Measurements from ENCODE around the gene JMJD6.

The JMJD6 gene

GRCh38 chr17:76683011-76683755 lies 43.2 kb downstream of the JMJD6 start:
- peaks cover 4% of the 10 kb centered on the region for H3K36me3 Mint-ChIP-seq (ENCODE audit: insufficient read depth)
- H3K4me3 Mint-ChIP-seq = peak overlapping the region; percentile 59 to 75
- H3K9me3 Mint-ChIP-seq = no peaks in the 10 kb centered on the region
- peak overlapping the region; percentile 18 to 75 for H3K27ac Mint-ChIP-seq
- ATAC-seq (replicated peaks) = no peak
- H3K4me1 Mint-ChIP-seq (ENCODE audit: low read depth in 2 of 2) = peaks cover 21 to 23% of the 10 kb centered on the region in 2 donors
- no peaks in the 10 kb centered on the region for H3K27me3 Mint-ChIP-seq
- DNase-seq = no peak

DNA sequence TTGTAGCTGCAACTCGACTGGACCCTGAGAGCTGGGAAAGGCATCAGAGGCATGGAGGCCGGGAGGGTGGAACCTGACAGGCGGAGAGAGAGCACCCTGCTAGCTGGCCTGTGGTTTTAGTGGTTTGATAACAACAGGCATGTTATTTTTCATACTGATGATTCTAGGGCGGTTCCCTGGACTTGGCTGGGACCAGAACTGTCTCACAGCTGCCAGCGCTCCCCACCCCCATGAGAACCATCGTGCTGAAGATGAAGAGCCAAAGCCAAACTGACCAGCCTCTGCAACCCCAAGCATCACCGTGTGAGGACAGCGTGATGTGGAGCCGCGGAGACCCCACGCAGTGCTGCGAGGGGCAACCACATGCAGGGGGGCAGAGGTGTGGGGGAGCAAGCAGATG lies 44.1 kb downstream of the JMJD6 start:
- Mint-ChIP-seq H3K9me3 (no peaks in the 10 kb centered on the region), H3K4me1 (ENCODE audit: low read depth in 2 of 2) (peaks cover 21 to 23% of the 10 kb centered on the region in 2 donors), H3K27me3 (no peaks in the 10 kb centered on the region), H3K36me3 (ENCODE audit: insufficient read depth) (peaks cover 4% of the 10 kb centered on the region), H3K4me3 (peak overlapping the region; percentile 59 to 75), H3K27ac (peak overlapping the region; percentile 18 to 75)
- no peak for ATAC-seq (replicated peaks)
- no peak for DNase-seq

DNA sequence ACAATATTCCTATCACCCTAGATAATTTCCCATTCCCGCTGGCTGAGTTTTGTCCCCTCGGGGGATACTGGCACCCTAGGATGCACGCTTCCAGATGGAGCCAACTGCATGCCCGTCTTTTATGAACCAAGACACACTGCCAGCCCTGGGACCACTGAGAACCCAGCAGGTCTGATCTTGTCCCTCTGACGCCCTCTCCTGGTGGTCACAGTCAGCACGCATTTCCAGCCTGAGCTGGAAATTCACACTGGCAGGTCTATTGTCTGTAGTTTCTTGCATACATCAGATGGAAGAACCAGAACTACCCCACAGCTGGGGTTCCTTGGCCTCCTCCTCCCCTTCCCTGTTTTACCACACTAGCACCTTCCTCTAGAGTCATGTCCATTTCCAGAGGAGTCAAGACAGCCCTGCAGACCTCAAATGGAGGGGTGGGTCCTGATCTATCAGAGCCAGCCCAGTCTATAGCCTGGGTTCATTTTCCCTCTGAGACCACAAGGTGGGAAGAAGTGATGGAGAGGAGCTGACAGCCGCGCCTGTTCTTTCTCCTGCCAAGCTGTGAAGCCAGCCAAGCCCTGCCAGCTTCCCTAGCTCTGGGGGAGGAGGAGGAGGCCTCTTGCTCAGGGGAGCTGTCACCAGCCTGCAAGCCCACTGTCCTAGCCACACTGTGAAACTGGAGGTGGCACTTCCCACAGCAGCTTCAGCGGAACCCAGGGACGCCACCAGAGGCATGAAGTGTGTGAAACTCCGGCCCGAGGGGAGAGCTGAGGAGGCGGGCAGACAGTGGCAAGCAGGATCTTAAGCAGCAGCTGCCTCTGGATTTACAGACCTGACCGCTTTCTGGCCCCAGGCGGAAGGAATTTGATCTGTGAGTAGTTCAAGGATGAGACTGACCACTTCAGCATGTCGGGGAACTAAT lies 44.9 kb downstream of the JMJD6 start:
- H3K27me3 Mint-ChIP-seq = no peaks in the 10 kb centered on the region
- H3K4me3 Mint-ChIP-seq = peak overlapping the region; percentile 59 to 75
- no peaks in the 10 kb centered on the region for H3K9me3 Mint-ChIP-seq
- peak; percentile 59 for ATAC-seq (replicated peaks)
- peaks cover 21 to 23% of the 10 kb centered on the region in 2 donors for H3K4me1 Mint-ChIP-seq (ENCODE audit: low read depth in 2 of 2)
- H3K27ac Mint-ChIP-seq = peak overlapping the region; percentile 18 to 75
- peaks cover 4% of the 10 kb centered on the region for H3K36me3 Mint-ChIP-seq (ENCODE audit: insufficient read depth)
- peak; percentile 72 to 80 (median 74) for DNase-seq

- Mint-ChIP-seq H3K4me1 (ENCODE audit: low read depth in 2 of 2) (peaks cover 21 to 23% of the 10 kb centered on the region in 2 donors), H3K27me3 (no peaks in the 10 kb centered on the region), H3K27ac (no peak overlapping the region), H3K9me3 (no peaks in the 10 kb centered on the region), H3K4me3 (no peak overlapping the region), H3K36me3 (ENCODE audit: insufficient read depth) (peaks cover 2% of the 10 kb centered on the region)
- DNase-seq (no peak), ATAC-seq (replicated peaks) (no peak)
Measured at GRCh38 chr17:76679239-76679638, 47.2 kb downstream of the JMJD6 start.

DNA sequence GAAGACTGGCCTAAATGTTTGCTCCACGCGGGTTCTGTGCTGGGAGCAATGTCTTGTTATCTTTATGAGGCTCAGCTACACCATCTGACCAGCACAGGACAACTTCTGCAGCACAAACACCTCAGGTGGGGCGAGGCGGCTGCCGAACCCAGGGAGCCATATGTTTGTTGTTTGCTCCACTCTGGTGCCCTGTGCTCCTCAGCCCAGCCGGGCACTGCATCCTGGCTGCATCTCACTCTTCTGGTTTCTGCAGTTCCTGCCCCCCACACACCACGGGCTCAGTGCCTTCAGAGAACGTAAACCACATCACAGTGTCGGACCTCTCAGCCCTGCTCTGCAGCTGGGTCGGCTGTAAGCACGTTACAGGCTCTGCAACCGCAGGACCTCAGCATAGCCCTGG lies 48.1 kb downstream of the JMJD6 start:
- peak; percentile 87 for ATAC-seq (replicated peaks)
- peak; percentile 48 to 52 (median 49) for DNase-seq
- Mint-ChIP-seq H3K4me3 (no peak overlapping the region), H3K36me3 (ENCODE audit: insufficient read depth) (peaks cover 2% of the 10 kb centered on the region), H3K9me3 (no peaks in the 10 kb centered on the region), H3K4me1 (ENCODE audit: low read depth in 2 of 2) (peaks cover 19 to 23% of the 10 kb centered on the region in 2 donors), H3K27me3 (no peaks in the 10 kb centered on the region), H3K27ac (no peak overlapping the region)

DNA sequence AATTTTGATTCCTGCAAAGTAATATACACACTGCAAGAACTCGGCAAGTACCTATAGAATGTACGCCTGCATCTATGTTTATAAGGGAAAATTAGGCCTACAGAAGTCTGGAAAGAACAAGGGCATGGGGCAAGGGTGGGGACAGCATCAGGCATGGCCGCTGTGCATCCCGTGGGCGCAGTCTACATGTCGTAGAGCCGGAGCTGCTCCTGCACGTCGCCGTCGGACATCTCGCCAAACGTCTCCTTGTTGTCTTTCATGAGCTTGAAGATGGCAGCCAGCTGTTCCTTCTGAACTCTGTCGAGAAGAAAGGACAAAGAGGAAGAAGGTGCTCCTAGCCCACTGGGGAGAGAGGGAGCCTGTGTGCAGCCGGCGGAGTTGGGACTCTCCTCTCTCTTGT lies 49.0 kb downstream of the JMJD6 start:
- no peaks in the 10 kb centered on the region for H3K27me3 Mint-ChIP-seq

GRCh38 chr17:76676629-76677028 lies 49.8 kb downstream of the JMJD6 start:
- no peak for DNase-seq
- no peak for ATAC-seq (replicated peaks)
- no peaks in the 10 kb centered on the region for H3K9me3 Mint-ChIP-seq
- peaks cover 12% of the 10 kb centered on the region for H3K36me3 Mint-ChIP-seq (ENCODE audit: insufficient read depth)
- H3K4me1 Mint-ChIP-seq (ENCODE audit: low read depth in 2 of 2) = peaks cover 14 to 22% of the 10 kb centered on the region in 2 donors
- H3K27ac Mint-ChIP-seq = no peak overlapping the region
- no peak overlapping the region for H3K4me3 Mint-ChIP-seq
- no peaks in the 10 kb centered on the region for H3K27me3 Mint-ChIP-seq

More for the DNA sequence above, 49.0 kb downstream of the JMJD6 start:
- peaks cover 17 to 23% of the 10 kb centered on the region in 2 donors for H3K4me1 Mint-ChIP-seq (ENCODE audit: low read depth in 2 of 2)
- H3K27ac Mint-ChIP-seq = no peak overlapping the region
- no peak overlapping the region for H3K4me3 Mint-ChIP-seq
- H3K9me3 Mint-ChIP-seq = no peaks in the 10 kb centered on the region
- peaks cover 4% of the 10 kb centered on the region for H3K36me3 Mint-ChIP-seq (ENCODE audit: insufficient read depth)
- no peak for DNase-seq
- ATAC-seq (replicated peaks) = no peak

DNA sequence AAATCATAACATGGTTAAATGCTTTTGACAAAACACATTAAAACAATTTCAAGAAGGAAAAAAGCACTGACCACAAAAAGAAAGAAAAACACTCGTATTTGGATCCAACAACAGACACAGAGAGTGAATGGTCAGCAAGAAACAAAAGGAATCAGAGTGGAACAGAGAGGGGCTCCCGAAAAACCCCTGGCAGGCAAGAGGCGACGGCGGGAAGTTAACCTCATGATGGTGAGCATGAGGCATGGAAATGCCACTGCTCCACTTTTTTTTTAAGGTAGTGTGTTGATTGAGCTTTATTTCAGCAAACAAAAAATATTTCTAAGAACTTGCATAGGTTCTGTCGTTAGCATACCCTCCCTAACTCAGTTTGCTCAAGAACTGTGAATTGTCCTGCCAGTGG lies 50.8 kb downstream of the JMJD6 start:
- ATAC-seq (replicated peaks) = no peak
- H3K27ac Mint-ChIP-seq = no peak overlapping the region
- no peaks in the 10 kb centered on the region for H3K9me3 Mint-ChIP-seq
- no peaks in the 10 kb centered on the region for H3K27me3 Mint-ChIP-seq
- no peak overlapping the region for H3K4me3 Mint-ChIP-seq
- H3K4me1 Mint-ChIP-seq (ENCODE audit: low read depth in 2 of 2) = peaks cover 16 to 21% of the 10 kb centered on the region in 2 donors
- H3K36me3 Mint-ChIP-seq (ENCODE audit: insufficient read depth) = peaks cover 19% of the 10 kb centered on the region
- no peak for DNase-seq

DNA sequence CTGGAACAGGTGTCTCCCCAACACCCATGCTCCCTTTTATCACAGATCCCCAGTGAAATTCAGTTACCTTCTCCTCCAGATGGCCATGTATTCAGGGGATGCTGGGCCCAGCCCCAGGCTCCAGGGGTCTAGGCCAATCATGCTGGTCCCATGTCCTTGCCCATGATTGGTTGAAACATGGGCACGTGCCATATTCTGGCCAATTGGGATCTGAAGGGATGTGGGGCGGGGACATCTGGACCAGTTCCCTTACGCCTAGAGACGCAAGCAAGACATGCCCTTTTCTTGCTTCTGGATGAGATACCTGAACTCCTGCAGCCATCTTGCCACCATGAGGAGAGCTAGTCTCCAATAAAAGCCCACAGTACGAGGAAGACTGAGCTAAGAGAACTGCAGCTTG lies 51.8 kb downstream of the JMJD6 start:
- no peaks in the 10 kb centered on the region for H3K9me3 Mint-ChIP-seq
- H3K27ac Mint-ChIP-seq = no peak overlapping the region
- no peaks in the 10 kb centered on the region for H3K27me3 Mint-ChIP-seq
- H3K36me3 Mint-ChIP-seq (ENCODE audit: insufficient read depth) = peaks cover 19% of the 10 kb centered on the region
- DNase-seq = no peak
- ATAC-seq (replicated peaks) = no peak
- H3K4me3 Mint-ChIP-seq = no peak overlapping the region
- H3K4me1 Mint-ChIP-seq (ENCODE audit: low read depth in 2 of 2) = peaks cover 17 to 23% of the 10 kb centered on the region in 2 donors

- H3K4me3 Mint-ChIP-seq = no peak overlapping the region
- no peaks in the 10 kb centered on the region for H3K27me3 Mint-ChIP-seq
- ATAC-seq (replicated peaks) = no peak
- no peak for DNase-seq
- H3K9me3 Mint-ChIP-seq = no peaks in the 10 kb centered on the region
- H3K4me1 Mint-ChIP-seq (ENCODE audit: low read depth in 2 of 2) = peaks cover 17 to 23% of the 10 kb centered on the region in 2 donors
- no peak overlapping the region for H3K27ac Mint-ChIP-seq
- H3K36me3 Mint-ChIP-seq (ENCODE audit: insufficient read depth) = peaks cover 19% of the 10 kb centered on the region
Measured at GRCh38 chr17:76673729-76674128, 52.7 kb downstream of the JMJD6 start.

DNA sequence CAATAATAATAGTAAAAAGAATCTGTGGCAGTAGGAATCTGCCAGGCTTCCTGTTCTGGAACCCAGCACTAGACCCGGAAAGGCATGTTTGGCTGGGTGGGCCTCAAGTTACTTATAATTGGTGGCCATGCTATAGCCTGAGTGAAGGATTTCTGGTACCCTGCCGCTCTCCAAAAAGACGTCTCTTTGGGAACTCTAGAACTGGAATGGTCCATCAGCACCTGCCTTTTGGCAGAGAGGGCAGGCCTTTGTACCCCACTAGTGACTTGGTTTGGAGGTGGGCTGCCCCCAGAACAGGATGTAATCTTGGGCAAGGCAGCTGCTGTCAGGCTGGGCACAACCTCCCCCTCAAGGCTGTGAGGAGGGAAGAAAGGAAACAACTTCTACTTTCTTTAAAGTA lies 53.5 kb downstream of the JMJD6 start:
- H3K4me3 Mint-ChIP-seq = peak overlapping the region; percentile 86 to 90
- H3K27me3 Mint-ChIP-seq = no peaks in the 10 kb centered on the region
- no peaks in the 10 kb centered on the region for H3K9me3 Mint-ChIP-seq
- H3K27ac Mint-ChIP-seq = peak overlapping the region in 1 of 2 donors; percentile 96
- H3K4me1 Mint-ChIP-seq (ENCODE audit: low read depth in 2 of 2) = peaks cover 17 to 23% of the 10 kb centered on the region in 2 donors
- peaks cover 19% of the 10 kb centered on the region for H3K36me3 Mint-ChIP-seq (ENCODE audit: insufficient read depth)
- no peak for ATAC-seq (replicated peaks)
- no peak for DNase-seq

GRCh38 chr17:76672270-76672851 lies 54.0 kb downstream of the JMJD6 start:
- peak overlapping the region; percentile 86 to 90 for H3K4me3 Mint-ChIP-seq

GRCh38 chr17:76671912-76672262 lies 54.5 kb downstream of the JMJD6 start:
- no peak for ATAC-seq (replicated peaks)
- no peaks in the 10 kb centered on the region for H3K9me3 Mint-ChIP-seq
- peaks cover 17 to 23% of the 10 kb centered on the region in 2 donors for H3K4me1 Mint-ChIP-seq (ENCODE audit: low read depth in 2 of 2)
- H3K27ac Mint-ChIP-seq = peak overlapping the region; percentile 92 to 96
- DNase-seq = no peak
- H3K36me3 Mint-ChIP-seq (ENCODE audit: insufficient read depth) = peaks cover 19% of the 10 kb centered on the region
- H3K27me3 Mint-ChIP-seq = peaks cover 0 to 10% of the 10 kb centered on the region in 2 donors
- H3K4me3 Mint-ChIP-seq = peak overlapping the region; percentile 86 to 90

More at GRCh38 chr17:76672270-76672851, 54.0 kb downstream of the JMJD6 start:
- DNase-seq (no peak), ATAC-seq (replicated peaks) (no peak)
- Mint-ChIP-seq H3K27me3 (peaks cover 0 to 5% of the 10 kb centered on the region in 2 donors), H3K36me3 (ENCODE audit: insufficient read depth) (peaks cover 19% of the 10 kb centered on the region), H3K9me3 (no peaks in the 10 kb centered on the region), H3K27ac (peak overlapping the region; percentile 92 to 96), H3K4me1 (ENCODE audit: low read depth in 2 of 2) (peaks cover 17 to 23% of the 10 kb centered on the region in 2 donors)

All from effector memory CD8-positive, alpha-beta T cell (primary cell).